HEK293 (cell line): Measurements from ENCODE around the gene DUSP23.

Experiments
- CTCF ChIA-PET: fragments of 350-600 bp; formaldehyde crosslinking; extraction: SDS; loops from one replicate; lab custom pipeline; 2021; ENCODE audit warnings: antibody characterized with exemption; lab: Yijun Ruan, JAX
- POLR2A ChIA-PET: fragments of 300-600 bp; formaldehyde crosslinking; extraction: SDS; loops from one replicate; lab custom pipeline; 2020; ENCODE audit warnings: antibody characterized with exemption, inconsistent platforms; lab: Yijun Ruan, JAX
- H3K27ac ChIP-seq: fragments of 200-500 bp; sonication (Bioruptor generic); 2 replicates; pipeline ENCODE4 v1.5.1; 2014; ENCODE audit warnings: low read depth, low read length, control low read depth, inconsistent platforms; ENCODE audit errors: extremely low read depth
- H3K36me3 ChIP-seq, 2 experiments: fragments of 200-500 bp in 1 of 2; sonication (Bioruptor generic) in 1 of 2; 1 replicate in 1 of 2; 2 replicates in 1 of 2; pipeline ENCODE4 v1.5.1; 2014 to 2017; ENCODE audit warnings: inconsistent platforms in 2 of 2, low read length in 2 of 2; ENCODE audit not compliant: control insufficient read depth in 2 of 2, insufficient read depth in 1 of 2
- H3K4me1 ChIP-seq: fragments of 200-500 bp; sonication (Bioruptor generic); 2 replicates; pipeline ENCODE4 v1.5.1; 2014; ENCODE audit warnings: mild to moderate bottlenecking, low read length, inconsistent platforms; ENCODE audit not compliant: control insufficient read depth, insufficient read depth
- H3K4me3 ChIP-seq: 2 replicates; pipeline ENCODE4 v1.5.1; 2011; ENCODE audit warnings: low read depth, mild to moderate bottlenecking, control low read depth, low read length, moderate library complexity
- H3K9me3 ChIP-seq: fragments of 200-500 bp; sonication (Bioruptor generic); 2 replicates; pipeline ENCODE4 v1.5.1; 2014; ENCODE audit warnings: low read depth, low read length, inconsistent platforms; ENCODE audit not compliant: control insufficient read depth, insufficient read depth
- HIC1 ChIP-seq: fragments of 450-650 bp; formaldehyde crosslinking; IDR thresholded peaks from 2 replicates; pipeline ENCODE4 v1.5.1; 2016; ENCODE audit warnings: missing biosample characterization, missing genetic modification characterization
- ZBTB20 ChIP-seq: fragments of 450-650 bp; formaldehyde crosslinking; IDR thresholded peaks from 2 replicates; pipeline ENCODE4 v1.5.1; 2016; ENCODE audit warnings: missing biosample characterization, missing genetic modification characterization
- ZBTB21 ChIP-seq: fragments of 450-650 bp; formaldehyde crosslinking; IDR thresholded peaks from 2 replicates; pipeline ENCODE4 v1.5.1; 2017; ENCODE audit warnings: missing biosample characterization, missing genetic modification characterization
- ZBTB48 ChIP-seq: fragments of 450-650 bp; formaldehyde crosslinking; IDR thresholded peaks from 2 replicates; pipeline ENCODE4 v1.5.1; 2016; ENCODE audit warnings: missing biosample characterization, missing genetic modification characterization
- ZNF114 ChIP-seq: fragments of 450-650 bp; formaldehyde crosslinking; IDR thresholded peaks from 2 replicates; pipeline ENCODE4 v1.5.0; 2017; ENCODE audit warnings: missing biosample characterization, missing genetic modification characterization
- ZNF239 ChIP-seq: fragments of 450-650 bp; formaldehyde crosslinking; IDR thresholded peaks from 2 replicates; pipeline ENCODE4 v1.5.1; 2016; ENCODE audit warnings: missing biosample characterization, missing genetic modification characterization
- ZNF26 ChIP-seq: fragments of 450-650 bp; formaldehyde crosslinking; IDR thresholded peaks from 2 replicates; pipeline ENCODE4 v1.5.1; 2016; ENCODE audit warnings: missing biosample characterization, missing genetic modification characterization
- ZNF433 ChIP-seq: fragments of 450-650 bp; formaldehyde crosslinking; IDR thresholded peaks from 2 replicates; pipeline ENCODE4 v1.5.1; 2016; ENCODE audit warnings: missing biosample characterization, missing genetic modification characterization, low read depth
- ZNF544 ChIP-seq: fragments of 450-650 bp; formaldehyde crosslinking; IDR thresholded peaks from 2 replicates; pipeline ENCODE4 v1.5.0; 2017; ENCODE audit warnings: missing biosample characterization, missing genetic modification characterization
- ZNF571 ChIP-seq: fragments of 450-650 bp; formaldehyde crosslinking; IDR thresholded peaks from 2 replicates; pipeline ENCODE4 v1.5.0; 2017; ENCODE audit warnings: missing biosample characterization, missing genetic modification characterization
- ZNF660 ChIP-seq: fragments of 450-650 bp; IDR thresholded peaks from 2 replicates; pipeline ENCODE4 v1.5.1; 2018; ENCODE audit warnings: missing biosample characterization, mild to moderate bottlenecking, missing genetic modification characterization
- ZNF830 ChIP-seq: fragments of 450-650 bp; IDR thresholded peaks from 2 replicates; pipeline ENCODE4 v1.5.0; 2018; ENCODE audit warnings: missing biosample characterization, missing genetic modification characterization, low read depth, mild to moderate bottlenecking, moderate library complexity
- ZSCAN23 ChIP-seq: fragments of 450-650 bp; formaldehyde crosslinking; IDR thresholded peaks from 2 replicates; pipeline ENCODE4 v1.5.1; 2016; ENCODE audit warnings: missing biosample characterization, missing genetic modification characterization
- TF ChIP-seq, protein P1 (sequence below): fragments of 450-650 bp; formaldehyde crosslinking; IDR thresholded peaks from 2 replicates; pipeline ENCODE4 v1.5.1; 2017; ENCODE audit warnings: missing biosample characterization, missing genetic modification characterization
- TF ChIP-seq, protein P2 (sequence below): fragments of 450-650 bp; formaldehyde crosslinking; IDR thresholded peaks from 2 replicates; pipeline ENCODE4 v1.5.1; 2016; ENCODE audit warnings: missing biosample characterization, missing genetic modification characterization, borderline replicate concordance
- TF ChIP-seq, protein P3 (sequence below): fragments of 450-650 bp; formaldehyde crosslinking; IDR thresholded peaks from 2 replicates; pipeline ENCODE4 v1.5.1; 2016; ENCODE audit warnings: missing biosample characterization, missing genetic modification characterization

Gene DUSP23

DNA sequence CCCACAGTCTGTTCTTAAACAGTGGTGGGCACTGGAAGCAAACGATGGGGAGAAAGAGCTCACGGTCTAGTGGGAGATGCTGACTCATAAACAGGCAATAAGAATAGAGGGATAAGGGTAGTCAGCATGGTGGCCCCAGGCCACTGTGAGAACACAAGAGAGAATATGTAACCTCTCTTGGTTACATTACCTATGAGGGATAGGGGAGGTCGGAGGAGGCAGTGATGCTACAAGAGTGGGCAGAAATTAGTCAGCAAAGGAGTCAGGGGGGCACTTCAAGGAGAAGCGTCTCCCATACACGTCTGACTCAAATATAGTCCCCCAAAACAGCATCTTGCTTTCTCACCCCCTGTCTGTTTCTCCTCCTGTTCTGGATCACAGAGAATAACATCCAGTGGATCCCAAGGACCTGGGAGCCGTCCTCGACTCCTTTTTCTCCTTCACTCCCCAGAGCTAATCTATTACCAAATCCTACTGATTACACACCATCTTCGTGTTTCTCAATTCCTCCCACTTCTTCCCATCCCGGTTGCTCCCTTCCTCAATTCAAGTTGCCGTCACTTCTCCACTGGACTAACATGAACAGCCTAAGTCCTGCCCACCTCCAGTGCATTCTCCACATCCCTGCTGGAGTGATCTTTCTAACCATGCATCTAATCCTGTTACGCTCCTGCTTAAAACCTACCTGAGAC, 48.0 kb downstream of the DUSP23 start:
- no peaks in the 10 kb centered on the region for H3K36me3 ChIP-seq
- H3K9me3 ChIP-seq = no peaks in the 10 kb centered on the region
- H3K4me1 ChIP-seq = no peaks in the 10 kb centered on the region
- H3K4me3 ChIP-seq = no peak overlapping the region
- POLR2A ChIA-PET = no interaction called here
- CTCF ChIA-PET = interaction anchor here (1.0 to 4.1 kb wide), 2 partner anchors 9 to 30 kb away, joined by 3 to 24 read pairs; no protein-coding TSS in a partner anchor
- H3K27ac ChIP-seq = no peak overlapping the region
- TF ChIP-seq ZNF433 (tag by site-specific recombination) (no peak), HIC1 (tag by site-specific recombination) (no peak), ZNF114 (tag by site-specific recombination) (no peak), ZNF830 (tag by site-specific recombination) (no peak), ZNF26 (tag by site-specific recombination) (no peak), ZBTB48 (no peak), ZNF660 (tag by site-specific recombination) (no peak), ZNF239 (tag by site-specific recombination) (no peak), ZNF571 (no peak), ZNF544 (tag by site-specific recombination) (no peak), ZSCAN23 (tag by site-specific recombination) (no peak)
- TF ChIP-seq, protein P1, sequence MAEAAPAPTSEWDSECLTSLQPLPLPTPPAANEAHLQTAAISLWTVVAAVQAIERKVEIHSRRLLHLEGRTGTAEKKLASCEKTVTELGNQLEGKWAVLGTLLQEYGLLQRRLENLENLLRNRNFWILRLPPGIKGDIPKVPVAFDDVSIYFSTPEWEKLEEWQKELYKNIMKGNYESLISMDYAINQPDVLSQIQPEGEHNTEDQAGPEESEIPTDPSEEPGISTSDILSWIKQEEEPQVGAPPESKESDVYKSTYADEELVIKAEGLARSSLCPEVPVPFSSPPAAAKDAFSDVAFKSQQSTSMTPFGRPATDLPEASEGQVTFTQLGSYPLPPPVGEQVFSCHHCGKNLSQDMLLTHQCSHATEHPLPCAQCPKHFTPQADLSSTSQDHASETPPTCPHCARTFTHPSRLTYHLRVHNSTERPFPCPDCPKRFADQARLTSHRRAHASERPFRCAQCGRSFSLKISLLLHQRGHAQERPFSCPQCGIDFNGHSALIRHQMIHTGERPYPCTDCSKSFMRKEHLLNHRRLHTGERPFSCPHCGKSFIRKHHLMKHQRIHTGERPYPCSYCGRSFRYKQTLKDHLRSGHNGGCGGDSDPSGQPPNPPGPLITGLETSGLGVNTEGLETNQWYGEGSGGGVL (tag by site-specific recombination) = no peak
- TF ChIP-seq, protein P2, sequence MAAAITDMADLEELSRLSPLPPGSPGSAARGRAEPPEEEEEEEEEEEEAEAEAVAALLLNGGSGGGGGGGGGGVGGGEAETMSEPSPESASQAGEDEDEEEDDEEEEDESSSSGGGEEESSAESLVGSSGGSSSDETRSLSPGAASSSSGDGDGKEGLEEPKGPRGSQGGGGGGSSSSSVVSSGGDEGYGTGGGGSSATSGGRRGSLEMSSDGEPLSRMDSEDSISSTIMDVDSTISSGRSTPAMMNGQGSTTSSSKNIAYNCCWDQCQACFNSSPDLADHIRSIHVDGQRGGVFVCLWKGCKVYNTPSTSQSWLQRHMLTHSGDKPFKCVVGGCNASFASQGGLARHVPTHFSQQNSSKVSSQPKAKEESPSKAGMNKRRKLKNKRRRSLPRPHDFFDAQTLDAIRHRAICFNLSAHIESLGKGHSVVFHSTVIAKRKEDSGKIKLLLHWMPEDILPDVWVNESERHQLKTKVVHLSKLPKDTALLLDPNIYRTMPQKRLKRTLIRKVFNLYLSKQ (tag by site-specific recombination) = no peak

- H3K27ac ChIP-seq = no peak overlapping the region
- ChIA-PET CTCF (interaction anchor here (0.6 to 4.1 kb wide), 8 partner anchors 9 to 791 kb away, joined by 3 to 24 read pairs (median 3); no protein-coding TSS in a partner anchor), POLR2A (no interaction called here)
- TF ChIP-seq ZBTB21 (tag by site-specific recombination) (no peak), ZBTB20 (tag by site-specific recombination) (no peak)
- TF ChIP-seq, protein P3, sequence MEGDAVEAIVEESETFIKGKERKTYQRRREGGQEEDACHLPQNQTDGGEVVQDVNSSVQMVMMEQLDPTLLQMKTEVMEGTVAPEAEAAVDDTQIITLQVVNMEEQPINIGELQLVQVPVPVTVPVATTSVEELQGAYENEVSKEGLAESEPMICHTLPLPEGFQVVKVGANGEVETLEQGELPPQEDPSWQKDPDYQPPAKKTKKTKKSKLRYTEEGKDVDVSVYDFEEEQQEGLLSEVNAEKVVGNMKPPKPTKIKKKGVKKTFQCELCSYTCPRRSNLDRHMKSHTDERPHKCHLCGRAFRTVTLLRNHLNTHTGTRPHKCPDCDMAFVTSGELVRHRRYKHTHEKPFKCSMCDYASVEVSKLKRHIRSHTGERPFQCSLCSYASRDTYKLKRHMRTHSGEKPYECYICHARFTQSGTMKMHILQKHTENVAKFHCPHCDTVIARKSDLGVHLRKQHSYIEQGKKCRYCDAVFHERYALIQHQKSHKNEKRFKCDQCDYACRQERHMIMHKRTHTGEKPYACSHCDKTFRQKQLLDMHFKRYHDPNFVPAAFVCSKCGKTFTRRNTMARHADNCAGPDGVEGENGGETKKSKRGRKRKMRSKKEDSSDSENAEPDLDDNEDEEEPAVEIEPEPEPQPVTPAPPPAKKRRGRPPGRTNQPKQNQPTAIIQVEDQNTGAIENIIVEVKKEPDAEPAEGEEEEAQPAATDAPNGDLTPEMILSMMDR (tag by site-specific recombination) = peak; percentile 68
- H3K9me3 ChIP-seq = no peaks in the 10 kb centered on the region
- H3K36me3 ChIP-seq = no peaks in the 10 kb centered on the region
- no peaks in the 10 kb centered on the region for H3K4me1 ChIP-seq
- H3K4me3 ChIP-seq = no peak overlapping the region
These were observed 48.5 kb downstream of the DUSP23 start for GRCh38 chr1:159829273-159829634.
